IMR-90 (cell line): ENCODE data around the gene NAXE. TPM values are rescaled to one million over a fixed set of nuclear protein-coding genes. Genes with fewer than 3 reads are reported as not detected.

Experiments
- ATAC-seq: fragments of 200-7000 bp; cut with Tn5 transposase; 2 replicates; pipeline ENCODE4 v1.9.1; 2020; ENCODE audit warnings: low read depth, mild to moderate bottlenecking, moderate library complexity
- BruUV-seq: library from RNA; stranded (reverse); fragments of 400-500 nt; replicated peaks from 2 replicates; lab custom pipeline; 2021; lab: Mats Ljungman, UMichigan
- CTCF ChIA-PET: fragments of 300-600 bp; formaldehyde crosslinking; extraction: SDS; loops from one replicate; lab custom pipeline; 2021; ENCODE audit warnings: antibody characterized with exemption; lab: Yijun Ruan, JAX
- POLR2A ChIA-PET: fragments of 300-600 bp; sonication (Branson Sonifier 250); formaldehyde crosslinking; loops from one replicate; lab custom pipeline; 2022; ENCODE audit warnings: antibody characterized with exemption; ENCODE audit not compliant: unreplicated experiment; lab: Charles Lee
- DNase-seq: peaks from one replicate; pipeline ENCODE4 v3.0.0; 2013
- H2AFZ ChIP-seq: replicated peaks from 2 replicates; pipeline ENCODE3; 2013; ENCODE audit warnings: low read length, mild to moderate bottlenecking; ENCODE audit not compliant: poor library complexity
- H2AK5ac ChIP-seq: 2 replicates; pipeline ENCODE4 v1.6.1; 2013; ENCODE audit warnings: low read depth, low read length, inconsistent platforms
- H2AK9ac ChIP-seq: replicated peaks from 2 replicates; pipeline ENCODE3; 2013; ENCODE audit warnings: mild to moderate bottlenecking, low read depth, low read length, moderate library complexity; ENCODE audit not compliant: poor library complexity
- H2BK120ac ChIP-seq: 2 replicates; pipeline ENCODE4 v1.6.1; 2013; ENCODE audit warnings: low read depth, low read length, inconsistent platforms
- H2BK15ac ChIP-seq: 3 replicates; pipeline ENCODE4 v1.6.1; 2013; ENCODE audit warnings: low read depth, low read length, inconsistent platforms
- H2BK20ac ChIP-seq: 2 replicates; pipeline ENCODE4 v1.6.1; 2013; ENCODE audit warnings: low read depth, mild to moderate bottlenecking, inconsistent platforms, low read length, moderate library complexity
- H2BK5ac ChIP-seq: 2 replicates; pipeline ENCODE4 v1.6.1; 2013; ENCODE audit warnings: mild to moderate bottlenecking, low read depth, low read length, inconsistent platforms; ENCODE audit not compliant: poor library complexity, severe bottlenecking
- H3K14ac ChIP-seq: replicated peaks from 2 replicates; pipeline ENCODE4 v1.6.1; 2013; ENCODE audit warnings: low read depth, low read length, inconsistent platforms
- H3K18ac ChIP-seq: 2 replicates; pipeline ENCODE4 v1.6.1; 2013; ENCODE audit warnings: low read depth, low read length, control low read depth
- H3K23ac ChIP-seq: 2 replicates; pipeline ENCODE4 v1.6.1; 2013; ENCODE audit warnings: low read depth, low read length, inconsistent platforms
- H3K27ac ChIP-seq: 2 replicates; pipeline ENCODE4 v1.5.1; 2013; ENCODE audit warnings: mild to moderate bottlenecking, control low read depth, low read length; ENCODE audit not compliant: insufficient read depth
- H3K27me3 ChIP-seq: 2 replicates; pipeline ENCODE4 v1.6.1; 2013; ENCODE audit warnings: low read length; ENCODE audit not compliant: control insufficient read depth, insufficient read depth
- H3K36me3 ChIP-seq: 2 replicates; pipeline ENCODE4 v1.6.1; 2013; ENCODE audit warnings: low read length, mixed read lengths; ENCODE audit not compliant: control insufficient read depth, insufficient read depth
- H3K4ac ChIP-seq: 2 replicates; pipeline ENCODE4 v1.6.1; 2013; ENCODE audit warnings: low read depth, low read length, inconsistent platforms
- H3K4me1 ChIP-seq: 2 replicates; pipeline ENCODE4 v1.6.1; 2013; ENCODE audit warnings: low read length, mixed read lengths; ENCODE audit not compliant: control insufficient read depth, insufficient read depth
- H3K4me2 ChIP-seq: 2 replicates; pipeline ENCODE4 v1.6.1; 2013; ENCODE audit warnings: low read depth, mild to moderate bottlenecking, control low read depth, low read length, moderate library complexity
- H3K4me3 ChIP-seq: 2 replicates; pipeline ENCODE4 v1.5.1; 2013; ENCODE audit warnings: low read depth, mild to moderate bottlenecking, control low read depth, low read length, moderate library complexity; ENCODE audit not compliant: insufficient read depth
- H3K56ac ChIP-seq: 2 replicates; pipeline ENCODE4 v1.6.1; 2013; ENCODE audit warnings: low read length, inconsistent platforms; ENCODE audit not compliant: insufficient read depth; ENCODE audit errors: extremely low read depth
- H3K79me1 ChIP-seq, 2 experiments: 2 replicates each; pipeline ENCODE4 v1.6.1; 2013; ENCODE audit warnings: low read length in 2 of 2, inconsistent platforms in 1 of 2, low read depth in 1 of 2
- H3K9ac ChIP-seq: 2 replicates; pipeline ENCODE4 v1.6.1; 2013; ENCODE audit warnings: low read depth, low read length, control low read depth
- H3K9me1 ChIP-seq: 2 replicates; pipeline ENCODE4 v1.6.1; 2013; ENCODE audit warnings: low read length, inconsistent platforms; ENCODE audit not compliant: insufficient read depth
- H3K9me3 ChIP-seq: 2 replicates; pipeline ENCODE4 v1.6.1; 2013; ENCODE audit warnings: low read length; ENCODE audit not compliant: control insufficient read depth, insufficient read depth
- H4K20me1 ChIP-seq: 2 replicates; pipeline ENCODE4 v1.6.1; 2013; ENCODE audit warnings: low read length, inconsistent platforms; ENCODE audit not compliant: insufficient read depth
- H4K5ac ChIP-seq: 2 replicates; pipeline ENCODE4 v1.6.1; 2013; ENCODE audit warnings: mild to moderate bottlenecking, low read depth, low read length, control low read depth
- H4K8ac ChIP-seq, 2 experiments: 2 replicates each; pipeline ENCODE4 v1.6.1; 2013; ENCODE audit warnings: low read depth in 2 of 2, low read length in 2 of 2, control low read depth in 1 of 2, inconsistent platforms in 1 of 2
- H4K91ac ChIP-seq: 2 replicates; pipeline ENCODE4 v1.6.1; 2013; ENCODE audit warnings: low read depth, low read length, inconsistent platforms; ENCODE audit not compliant: insufficient read depth
- CHD1 ChIP-seq: IDR thresholded peaks from 2 replicates; pipeline ENCODE4 v1.6.1; 2012; ENCODE audit warnings: low read depth, low read length, improper control_type of control experiment
- CTCF ChIP-seq: conservative IDR thresholded peaks from 2 replicates; pipeline ENCODE4 v1.5.1; 2012; ENCODE audit warnings: mild to moderate bottlenecking, low read depth, low read length, improper control_type of control experiment
- WGBS, 2 experiments: methylation state at CpG; one replicate each; pipeline versions ENCODE4 v1.1.5 to v1.1.7; 2013; ENCODE audit warnings: missing lambda C conversion rate in 2 of 2; ENCODE audit not compliant: insufficient read length in 1 of 2; ENCODE audit errors: extremely low coverage in 2 of 2; 5-methylcytosine and 5-hydroxymethylcytosine counted together
- dilution Hi-C: fragments of 300-500 bp; cut with HindIII; formaldehyde crosslinking; loops from one replicate; pipeline ENCODE4 v1.14.3; 2018; ENCODE audit warnings: low sequenced_read_pairs; ENCODE audit not compliant: unreplicated experiment
- in situ Hi-C: fragments of 300-500 bp; cut with MboI; formaldehyde crosslinking; loops from 3 replicates; pipeline ENCODE4 v1.14.3; 2019; ENCODE audit warnings: low sequenced_read_pairs, inconsistent platforms, mixed read lengths
- intact Hi-C: fragments of 100-400 bp; cut with micrococcal nuclease; formaldehyde crosslinking; loops from 2 replicates; pipeline ENCODE4 v1.10.0; 2022
- polyA plus RNA-seq, 3 experiments: library from polyadenylated mRNA; depleted of rRNA; stranded (reverse); fragments of >200 nt; gene quantifications; 2 replicates each; pipeline ENCODE4 v1.2.3, GENCODE V29; 2012; ENCODE audit warnings: low replicate concordance in 1 of 3
- total RNA-seq: library from RNA; depleted of rRNA; stranded (reverse); fragments of >200 nt; gene quantifications from 2 replicates; pipeline ENCODE4 v1.2.3, GENCODE V29; 2012

NAXE gene
- total and polyA plus RNA-seq, 2 of the 4 experiments (the other 2 are of a cell fraction): 61.0 to 74.2 TPM

- intact Hi-C loops (loop anchor here (2.0 kb wide), 1 partner anchor 143 kb away; no protein-coding TSS in a partner anchor), in situ Hi-C loops (no loop called here), dilution Hi-C loops (no loop called here)
- Histone ChIP-seq H2BK5ac (no peak overlapping the region), H3K27ac (no peak overlapping the region), H2BK15ac (no peak overlapping the region), H4K20me1 (no peaks in the 10 kb centered on the region), H3K9ac (no peak overlapping the region), H3K36me3 (peaks cover 30% of the 10 kb centered on the region), H3K27me3 (no peaks in the 10 kb centered on the region), H2AK9ac (no peak overlapping the region), H2AK5ac (no peak overlapping the region), H4K5ac (no peak overlapping the region), H4K8ac (no peak overlapping the region), H3K18ac (no peak overlapping the region), H2BK120ac (no peak overlapping the region), H3K9me3 (no peaks in the 10 kb centered on the region), H3K23ac (no peak overlapping the region), H3K4me1 (0 out of 2 replicates have a peak, but pooled peaks cover 4% of the 10 kb centered on the region), H3K4me3 (no peak overlapping the region), H3K79me1 (peaks cover 16 to 57% of the 10 kb centered on the region in 2 experiments; a peak in 3 of 4 replicates), H3K56ac (no peak overlapping the region), H3K4me2 (no peak overlapping the region), H4K91ac (no peak overlapping the region), H2BK20ac (no peak overlapping the region), H3K9me1 (peaks cover 14% of the 10 kb centered on the region), H3K4ac (no peak overlapping the region), H2AFZ (no peak overlapping the region), H3K14ac (no peak overlapping the region)
- no TSS peak for BruUV-seq
- no CpG with 5 or more reads among the region's 3 CpGs for WGBS, 2 experiments
- ATAC-seq (no peak), DNase-seq (no peak)
- TF ChIP-seq CTCF (peak; percentile 14; the same call in 1 of the 2 replicates), CHD1 (no peak)
- CTCF ChIA-PET: no interaction called here
- POLR2A ChIA-PET: interaction anchor here (0.7 kb wide), 1 partner anchor 38 kb away, joined by 14 read pairs; no protein-coding TSS in a partner anchor
These were observed 8.2 kb downstream of the NAXE start for GRCh38 chr1:156599811-156600210.
